K562 (cell line): ENCODE results near the gene TMEM19. TPM values are rescaled to one million over a fixed set of nuclear protein-coding genes. Genes with fewer than 3 reads are reported as not detected.

ENCODE experiments used
- BRD4 ChIP-seq: fragments of 200-600 bp; sonication (generic); IDR thresholded peaks from 2 replicates; pipeline ENCODE4 v1.6.1; 2017; ENCODE audit warnings: inconsistent platforms
- CBX8 ChIP-seq: fragments of 200-600 bp; sonication (generic); IDR thresholded peaks from 2 replicates; pipeline ENCODE4 v1.6.1; 2012; ENCODE audit warnings: borderline replicate concordance, mixed run types, low read depth, mild to moderate bottlenecking, moderate library complexity, mixed read lengths, low read length, control low read depth, inconsistent platforms; ENCODE audit not compliant: poor library complexity, severe bottlenecking; ENCODE audit errors: extremely low read depth
- CTBP1 ChIP-seq: fragments of 450-650 bp; IDR thresholded peaks from 2 replicates; pipeline ENCODE4 v1.6.1; 2016; ENCODE audit warnings: borderline replicate concordance
- CUX1 ChIP-seq: fragments of 200-800 bp; sonication (Bioruptor generic); IDR thresholded peaks from 2 replicates; pipeline ENCODE4 v1.6.1; 2016; ENCODE audit warnings: missing genetic modification characterization, missing compliant biosample characterization
- HCFC1 ChIP-seq: IDR thresholded peaks from 2 replicates; pipeline ENCODE4 v1.6.1; 2012; ENCODE audit warnings: low read depth, low read length, improper control_type of control experiment
- ILK ChIP-seq: fragments of 450-650 bp; IDR thresholded peaks from 2 replicates; pipeline ENCODE4 v1.6.1; 2016; ENCODE audit warnings: missing genetic modification characterization, low read depth, mild to moderate bottlenecking, missing compliant biosample characterization, moderate library complexity, borderline replicate concordance
- MTF1 ChIP-seq: fragments of 250-450 bp; sonication (Bioruptor Pico); IDR thresholded peaks from 2 replicates; pipeline ENCODE4 v1.9.0; 2021; ENCODE audit warnings: moderate library complexity, mild to moderate bottlenecking, inconsistent platforms, borderline replicate concordance
- NKRF ChIP-seq: fragments of 450-650 bp; IDR thresholded peaks from 2 replicates; pipeline ENCODE4 v1.6.1; 2016; ENCODE audit warnings: borderline replicate concordance
- NR2C2 ChIP-seq, 2 experiments: fragments of 200-800 bp in 1 of 2; sonication (Bioruptor generic) in 1 of 2; sonication (generic) in 1 of 2; formaldehyde crosslinking in 1 of 2; IDR thresholded peaks; 2 replicates each; pipeline versions ENCODE4 v1.6.1 to v1.8.0; 2016 to 2022; ENCODE audit warnings: mild to moderate bottlenecking in 1 of 2, missing compliant biosample characterization in 1 of 2, missing genetic modification characterization in 1 of 2, missing genetic modification reagents in 1 of 2
- PCBP1 ChIP-seq: fragments of 200-400 bp; formaldehyde crosslinking; IDR thresholded peaks from 2 replicates; pipeline ENCODE4 v1.6.1; 2018; ENCODE audit warnings: mild to moderate bottlenecking, low read depth, low read length; ENCODE audit not compliant: poor library complexity, severe bottlenecking
- POLR2AphosphoS2 ChIP-seq: IDR thresholded peaks from 2 replicates; pipeline ENCODE4 v1.6.1; 2012; ENCODE audit warnings: low read length, improper control_type of control experiment
- TCF3 ChIP-seq: sonication (generic); formaldehyde crosslinking; IDR thresholded peaks from 2 replicates; pipeline ENCODE4 v1.4.0; 2020; ENCODE audit warnings: mild to moderate bottlenecking, missing genetic modification reagents
- ZFP36 ChIP-seq: fragments of 150-350 bp; IDR thresholded peaks from 2 replicates; pipeline ENCODE4 v1.6.1; 2018; ENCODE audit warnings: low read length, low read depth; ENCODE audit not compliant: partially characterized antibody
- ZNF282 ChIP-seq: sonication (generic); formaldehyde crosslinking; IDR thresholded peaks from 2 replicates; pipeline ENCODE4 v1.8.1; 2023; ENCODE audit warnings: missing genetic modification reagents
- polyA plus RNA-seq, 8 experiments: library from polyadenylated mRNA; depleted of rRNA in 4 of 8; stranded (reverse) in 5 of 8; unstranded in 3 of 8; fragments of >200 nt; fragmentation: Nextera tagmentation in 2 of 8; fragmentation: Illumina TruSeq in 1 of 8; extraction: Ambion mirVana in 2 of 8; extraction: Trizol in 1 of 8; gene quantifications; 2 replicates each; pipeline versions ENCODE4 v1.2.1 to v1.2.3, GENCODE V29; 2011 to 2014; ENCODE audit warnings: inconsistent platforms in 1 of 8, missing spikeins in 1 of 8
- total RNA-seq, 7 experiments: library from RNA; depleted of rRNA in 6 of 7; stranded (reverse); fragments of >200 nt in 6 of 7; fragmentation: Illumina TruSeq in 2 of 7; extraction: Trizol in 2 of 7; gene quantifications; 2 replicates each; pipeline versions ENCODE4 v1.2.1 to v1.2.3, GENCODE V29; 2011 to 2021; ENCODE audit warnings: low replicate concordance in 1 of 7

Gene TMEM19
- total and polyA plus RNA-seq, 9 of the 15 experiments (the other 6 are each of a cell fraction or from before 2014, with no cell fraction given), result 8.2 to 24.2 (median 17.2) TPM

- TF ChIP-seq CUX1 (CRISPR knock-in tag) (no peak), ZFP36 (no peak), HCFC1 (no peak), NR2C2 (CRISPR knock-in tag; IDR thresholded peaks at IDR 0.05) (0 out of 2 replicates have a peak, but pooled peaks have one; percentile 30), NR2C2 (tag; IDR thresholded peaks at IDR 0.05) (no peak), MTF1 (CRISPR knock-in tag) (no peak), TCF3 (CRISPR knock-in tag) (no peak), CBX8 (no peak), ILK (tag) (no peak), NKRF (no peak; the same call in 1 of the 2 replicates), ZNF282 (CRISPR knock-in tag) (no peak), BRD4 (no peak), PCBP1 (peak; percentile 43), POLR2AphosphoS2 (no peak), CTBP1 (no peak)
Observed at GRCh38 chr12:71662849-71663560, 22.9 kb upstream of the TMEM19 start (continued).
